Thyroid gland (tissue), 4 donors: ENCODE measurements around the gene COL26A1.

Experiments
- CTCF ChIP-seq, 6 experiments: fragments of 200-600 bp in 3 of 6; fragments of 450-650 bp in 3 of 6; sonication (generic) in 3 of 6; IDR thresholded peaks; one replicate each; pipeline ENCODE4 v1.5.1; 2016 to 2019; ENCODE audit warnings: antibody characterized with exemption in 6 of 6, mild to moderate bottlenecking in 2 of 6, inconsistent platforms in 1 of 6, moderate library complexity in 1 of 6
- POLR2A ChIP-seq, 2 donors: fragments of 450-650 bp; IDR thresholded peaks; one replicate each; pipeline ENCODE4 v1.6.1; 2017; ENCODE audit warnings: antibody characterized with exemption in 2 of 2, mild to moderate bottlenecking in 2 of 2, moderate library complexity in 1 of 2

DNA sequence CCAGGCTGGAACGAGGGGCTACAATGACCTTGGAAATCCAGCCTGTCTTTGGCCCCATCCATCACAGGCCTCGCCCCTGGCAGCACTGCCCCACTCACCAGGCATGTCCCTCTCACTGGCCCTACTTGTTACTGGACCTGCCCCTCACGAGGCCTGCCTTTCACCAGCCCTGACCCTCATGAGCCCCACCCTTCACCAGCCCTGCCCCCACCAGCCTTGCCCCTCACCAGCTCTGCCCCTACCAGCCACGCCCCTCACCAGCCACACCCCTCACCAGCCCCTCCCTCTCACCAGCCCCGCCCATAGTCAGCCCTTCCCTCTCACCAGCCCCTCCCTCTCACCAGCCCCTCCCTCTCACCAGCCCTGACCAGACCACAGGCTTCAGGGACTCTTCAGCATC is 57.8 kb downstream of the COL26A1 start:
- TF ChIP-seq POLR2A (IDR thresholded peaks at IDR 0.05): no peak
- TF ChIP-seq CTCF (IDR thresholded peaks at IDR 0.05): no peak
